K562 (cell line): ENCODE measurements around the gene CHCHD4. TPM values are rescaled to one million over a fixed set of nuclear protein-coding genes. Genes with fewer than 3 reads are reported as not detected.

Source experiments
- ATAC-seq: fragments of 200-7000 bp; cut with Tn5 transposase; 3 replicates; pipeline ENCODE4 v1.9.1; 2020; ENCODE audit warnings: moderate library complexity
- BruUV-seq: library from RNA; stranded (reverse); fragments of 400-500 nt; replicated peaks from 2 replicates; lab custom pipeline; 2021; lab: Mats Ljungman, UMichigan
- CTCF ChIA-PET: fragments of 300-600 bp; formaldehyde crosslinking; extraction: SDS; loops from one replicate; lab custom pipeline; 2021; ENCODE audit warnings: low intra/inter-chr PET ratio; lab: Yijun Ruan, JAX
- POLR2A ChIA-PET: fragments of 300-600, 350-650 bp; sonication (Branson Sonifier 250); formaldehyde crosslinking; extraction: SDS; loops from one replicate; lab custom pipeline; 2021; ENCODE audit warnings: antibody characterized with exemption, inconsistent platforms; lab: Yijun Ruan, JAX
- DNase-seq, 4 experiments: peaks; one replicate each; pipeline versions ENCODE4 v3.0.0 to v3.0.0-alpha.2; 2011 to 2018; ENCODE audit warnings: low spot score in 3 of 4, mixed read lengths in 3 of 4; ENCODE audit errors: extremely low read depth in 1 of 4
- FAIRE-seq: peaks from 2 replicates; lab custom pipeline; 2011; peaks lifted over from hg19 to GRCh38; lab: Jason Lieb, UNC
- H2AFZ ChIP-seq: 2 replicates; pipeline ENCODE4 v1.6.0; 2011; ENCODE audit warnings: low read depth, low read length, control low read depth, inconsistent platforms
- H3K27ac ChIP-seq: fragments of 200-600 bp; 3 replicates; pipeline ENCODE4 v1.8.0; 2011; ENCODE audit warnings: low read depth, mild to moderate bottlenecking, control low read depth, inconsistent platforms, low read length, moderate library complexity, mixed read lengths; ENCODE audit errors: extremely low read depth
- H3K27me3 ChIP-seq, 2 experiments: fragments of 300-600 bp in 1 of 2; 2 replicates in 1 of 2; 3 replicates in 1 of 2; pipeline versions ENCODE4 v1.6.0 to v1.8.0; 2011; ENCODE audit warnings: inconsistent platforms in 2 of 2, low read length in 2 of 2, mild to moderate bottlenecking in 1 of 2, mixed read lengths in 1 of 2, moderate library complexity in 1 of 2; ENCODE audit not compliant: control insufficient read depth in 2 of 2, insufficient read depth in 2 of 2
- H3K36me3 ChIP-seq: fragments of 300-600 bp; 3 replicates; pipeline ENCODE4 v1.8.0; 2011; ENCODE audit warnings: mild to moderate bottlenecking, low read length, inconsistent platforms; ENCODE audit not compliant: control insufficient read depth, insufficient read depth
- H3K4me1 ChIP-seq, 2 experiments: fragments of 200-600 bp in 1 of 2; replicated peaks in 1 of 2; 2 replicates in 1 of 2; 3 replicates in 1 of 2; pipeline versions ENCODE4 v1.5.1 to v1.8.0; 2011; ENCODE audit warnings: inconsistent platforms in 2 of 2, low read length in 2 of 2, mild to moderate bottlenecking in 1 of 2, mixed read lengths in 1 of 2, moderate library complexity in 1 of 2; ENCODE audit not compliant: control insufficient read depth in 2 of 2, insufficient read depth in 2 of 2
- H3K4me2 ChIP-seq: 2 replicates; pipeline ENCODE4 v1.6.1; 2011; ENCODE audit warnings: low read length, control low read depth, inconsistent platforms, mixed read lengths; ENCODE audit not compliant: insufficient read depth
- H3K4me3 ChIP-seq: fragments of 200-600 bp; sonication (generic), shearing (Covaris generic); 2 replicates; pipeline ENCODE4 v1.5.1; 2016; ENCODE audit warnings: control low read depth, inconsistent platforms
- H3K79me2 ChIP-seq: fragments of 200-600 bp; 3 replicates; pipeline ENCODE4 v1.8.0; 2011; ENCODE audit warnings: low read length, inconsistent platforms; ENCODE audit not compliant: control insufficient read depth, insufficient read depth
- H3K9ac ChIP-seq, 2 experiments: 2 replicates each; pipeline versions ENCODE4 v1.6.0 to v1.6.1; 2011; ENCODE audit warnings: low read depth in 2 of 2, low read length in 2 of 2, control low read depth in 1 of 2, inconsistent platforms in 1 of 2, mild to moderate bottlenecking in 1 of 2, mixed read lengths in 1 of 2; ENCODE audit not compliant: insufficient read depth in 1 of 2
- H3K9me1 ChIP-seq: one replicate; pipeline ENCODE4 v1.6.0; 2011; ENCODE audit warnings: inconsistent platforms, mild to moderate bottlenecking, low read length, moderate library complexity; ENCODE audit not compliant: control insufficient read depth, insufficient read depth
- H3K9me3 ChIP-seq: replicated peaks from 2 replicates; pipeline ENCODE4 v1.5.1; 2011; ENCODE audit warnings: low read depth, low read length, inconsistent platforms; ENCODE audit not compliant: control insufficient read depth, insufficient read depth
- H4K20me1 ChIP-seq: replicated peaks from 2 replicates; pipeline ENCODE4 v1.6.1; 2011; ENCODE audit warnings: low read length, inconsistent platforms, mixed read lengths; ENCODE audit not compliant: control insufficient read depth, insufficient read depth
- ARID3A ChIP-seq: IDR thresholded peaks from 2 replicates; pipeline ENCODE4 v1.6.1; 2012; ENCODE audit warnings: low read depth, low read length, improper control_type of control experiment, borderline replicate concordance
- BACH1 ChIP-seq: fragments of 200-800 bp; sonication (Bioruptor generic); IDR thresholded peaks from 2 replicates; pipeline ENCODE4 v1.6.1; 2016; ENCODE audit warnings: missing genetic modification characterization, missing compliant biosample characterization
- POLR2AphosphoS5 ChIP-seq: IDR thresholded peaks from 2 replicates; pipeline ENCODE4 v1.6.1; 2011; ENCODE audit warnings: mild to moderate bottlenecking, low read depth, low read length, moderate library complexity; ENCODE audit not compliant: control insufficient read depth, insufficient read depth
- SMARCA5 ChIP-seq: fragments of 450-650 bp; IDR thresholded peaks from 2 replicates; pipeline ENCODE4 v1.6.1; 2016
- WGBS: fragments of 100-300 bp; shearing (Covaris generic); methylation state at CpG from one replicate; pipeline ENCODE4 v1.1.6; 2016; ENCODE audit warnings: low coverage, mixed read lengths; ENCODE audit not compliant: insufficient coverage; ENCODE audit errors: missing lambda C conversion rate; 5-methylcytosine and 5-hydroxymethylcytosine counted together
- in situ Hi-C: fragments of 300-500 bp; cut with MboI; formaldehyde crosslinking; loops from 4 replicates; pipeline ENCODE4 v1.15.0; 2018; ENCODE audit warnings: inconsistent platforms, mixed read lengths
- intact Hi-C: fragments of 100-400 bp; cut with micrococcal nuclease; formaldehyde crosslinking; loops from 2 replicates; pipeline ENCODE4 v1.14.2; 2022
- polyA plus RNA-seq, 8 experiments: library from polyadenylated mRNA; depleted of rRNA in 4 of 8; stranded (reverse) in 5 of 8; unstranded in 3 of 8; fragments of >200 nt; fragmentation: Nextera tagmentation in 2 of 8; fragmentation: Illumina TruSeq in 1 of 8; extraction: Ambion mirVana in 2 of 8; extraction: Trizol in 1 of 8; gene quantifications; 2 replicates each; pipeline versions ENCODE4 v1.2.1 to v1.2.3, GENCODE V29; 2011 to 2014; ENCODE audit warnings: inconsistent platforms in 1 of 8, missing spikeins in 1 of 8
- total RNA-seq, 7 experiments: library from RNA; depleted of rRNA in 6 of 7; stranded (reverse); fragments of >200 nt in 6 of 7; fragmentation: Illumina TruSeq in 2 of 7; extraction: Trizol in 2 of 7; gene quantifications; 2 replicates each; pipeline versions ENCODE4 v1.2.1 to v1.2.3, GENCODE V29; 2011 to 2021; ENCODE audit warnings: low replicate concordance in 1 of 7

CHCHD4 gene
- total and polyA plus RNA-seq, 9 of the 15 experiments (the other 6 are each of a cell fraction or from before 2014, with no cell fraction given), result 55.4 to 225 (median 77.2) TPM

GRCh38 chr3:14137445-14137844 is 12.8 kb upstream of the CHCHD4 start:
- intact Hi-C loops (no loop called here), in situ Hi-C loops (no loop called here)
- H3K9me1 ChIP-seq, result no peaks in the 10 kb centered on the region
- ChIA-PET POLR2A (interaction anchor here (0.8 to 4.2 kb wide), 2 partner anchors 10 to 12 kb away, joined by 4 to 24 read pairs; partner anchors contain the start of genes CHCHD4 and TMEM43), CTCF (no interaction called here)
- no peak overlapping the region for H3K4me2 ChIP-seq
- DNase-seq (no peak), FAIRE-seq (no peak), ATAC-seq (no peak)
- H3K27me3 ChIP-seq, result no peaks in the 10 kb centered on the region
- H4K20me1 ChIP-seq, result no peaks in the 10 kb centered on the region; the same call in 1 of the 2 replicates
- H3K36me3 ChIP-seq, result peaks cover 74% of the 10 kb centered on the region; the same call in 2 of the 3 replicates
- no peak for TF ChIP-seq SMARCA5
- 0 out of 2 replicates have a peak, but pooled peaks have one; percentile 3 for TF ChIP-seq POLR2AphosphoS5
- TF ChIP-seq BACH1 (tag), result no peak
- no peak for TF ChIP-seq ARID3A
- no peak overlapping the region; a peak in 1 of 4 replicates for H3K9ac ChIP-seq
- no peak overlapping the region for H3K27ac ChIP-seq
- H3K9me3 ChIP-seq, result no peaks in the 10 kb centered on the region
- H3K79me2 ChIP-seq, result no peaks in the 10 kb centered on the region
- no peak overlapping the region for H2AFZ ChIP-seq
- WGBS, result 50% methylated on average over 3 of the region's 3 CpGs
- H3K4me3 ChIP-seq, result no peak overlapping the region
- H3K4me1 ChIP-seq, result peaks cover 0 to 3% of the 10 kb centered on the region in 2 experiments; a peak in 1 of 5 replicates
- BruUV-seq, result no TSS peak
